AG04449 (cell line): ENCODE results near the gene PBX1.

ENCODE experiments used
- CTCF ChIA-PET: fragments of 350-600 bp; formaldehyde crosslinking; extraction: SDS; loops from one replicate; lab custom pipeline; 2021; ENCODE audit warnings: antibody characterized with exemption; lab: Yijun Ruan, JAX
- POLR2A ChIA-PET: fragments of 400-600, 350-600 bp; formaldehyde crosslinking; extraction: SDS; loops from one replicate; lab custom pipeline; 2020; ENCODE audit warnings: antibody characterized with exemption, inconsistent platforms; lab: Yijun Ruan, JAX
- DNase-seq: peaks from one replicate; pipeline ENCODE4 v3.0.0-alpha.2; 2010; ENCODE audit warnings: low read depth, low spot score
- H3K4me3 ChIP-seq: 2 replicates; pipeline ENCODE4 v1.5.1; 2011; ENCODE audit warnings: low read depth, mild to moderate bottlenecking, control low read depth, low read length
- TF ChIP-seq, protein P1 (sequence below): IDR thresholded peaks from one replicate; pipeline ENCODE4 v1.5.1; 2011; ENCODE audit warnings: mild to moderate bottlenecking, moderate library complexity, low read length, control low read depth, inconsistent platforms; ENCODE audit not compliant: insufficient read depth; ENCODE audit errors: missing control alignments

Gene PBX1

DNA sequence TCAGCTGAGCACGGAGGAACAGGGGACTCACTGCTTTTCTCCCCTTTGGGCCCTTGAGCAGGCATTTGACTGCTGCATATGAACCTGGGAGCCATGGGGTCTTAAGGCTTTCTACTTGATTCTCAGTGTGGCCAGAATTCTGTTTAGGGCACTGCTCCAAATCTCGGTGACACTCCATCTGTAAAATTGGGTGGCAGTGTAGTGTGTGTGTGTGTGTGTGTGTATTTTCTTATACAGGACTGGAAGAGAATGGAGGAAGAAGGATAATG is 162.2 kb downstream of the PBX1 start:
- POLR2A ChIA-PET: no interaction called here
- H3K4me3 ChIP-seq: no peak overlapping the region
- CTCF ChIA-PET: interaction anchor here (1.2 to 1.3 kb wide), 2 partner anchors 13 to 37 kb away, joined by 3 read pairs; no protein-coding TSS in a partner anchor
- no peak for DNase-seq
- TF ChIP-seq, protein P1, sequence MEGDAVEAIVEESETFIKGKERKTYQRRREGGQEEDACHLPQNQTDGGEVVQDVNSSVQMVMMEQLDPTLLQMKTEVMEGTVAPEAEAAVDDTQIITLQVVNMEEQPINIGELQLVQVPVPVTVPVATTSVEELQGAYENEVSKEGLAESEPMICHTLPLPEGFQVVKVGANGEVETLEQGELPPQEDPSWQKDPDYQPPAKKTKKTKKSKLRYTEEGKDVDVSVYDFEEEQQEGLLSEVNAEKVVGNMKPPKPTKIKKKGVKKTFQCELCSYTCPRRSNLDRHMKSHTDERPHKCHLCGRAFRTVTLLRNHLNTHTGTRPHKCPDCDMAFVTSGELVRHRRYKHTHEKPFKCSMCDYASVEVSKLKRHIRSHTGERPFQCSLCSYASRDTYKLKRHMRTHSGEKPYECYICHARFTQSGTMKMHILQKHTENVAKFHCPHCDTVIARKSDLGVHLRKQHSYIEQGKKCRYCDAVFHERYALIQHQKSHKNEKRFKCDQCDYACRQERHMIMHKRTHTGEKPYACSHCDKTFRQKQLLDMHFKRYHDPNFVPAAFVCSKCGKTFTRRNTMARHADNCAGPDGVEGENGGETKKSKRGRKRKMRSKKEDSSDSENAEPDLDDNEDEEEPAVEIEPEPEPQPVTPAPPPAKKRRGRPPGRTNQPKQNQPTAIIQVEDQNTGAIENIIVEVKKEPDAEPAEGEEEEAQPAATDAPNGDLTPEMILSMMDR: no peak

DNA sequence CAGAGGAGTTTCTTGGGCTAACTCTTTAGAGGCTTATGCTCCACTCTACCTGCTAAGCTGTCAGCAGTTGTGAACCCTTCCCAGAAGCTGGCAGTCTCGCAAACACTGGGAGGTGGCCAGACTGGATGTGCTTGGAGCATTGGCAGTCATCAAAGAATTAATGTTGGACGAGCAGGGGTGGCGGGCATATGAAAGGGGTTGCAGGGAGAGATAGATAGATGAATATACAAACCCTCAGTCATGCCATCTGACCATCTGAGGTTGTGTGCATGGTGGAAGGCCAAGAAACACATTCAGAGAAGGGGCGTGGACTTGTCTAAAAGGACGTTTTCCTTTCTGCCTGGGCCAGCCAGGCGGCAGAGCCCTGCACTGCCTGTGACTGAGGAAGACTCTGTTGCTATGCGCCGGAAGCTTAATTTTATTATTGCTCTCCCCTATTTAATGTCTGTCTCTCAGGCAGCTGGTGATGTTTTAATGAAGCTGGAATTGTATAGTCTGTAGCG is 164.4 kb downstream of the PBX1 start:
- TF ChIP-seq, protein P1: no peak
- ChIA-PET POLR2A (interaction anchor here (0.7 kb wide), 1 partner anchor 36 kb away, joined by 3 read pairs; no protein-coding TSS in a partner anchor), CTCF (no interaction called here)
- H3K4me3 ChIP-seq: no peak overlapping the region
- no peak for DNase-seq

DNA sequence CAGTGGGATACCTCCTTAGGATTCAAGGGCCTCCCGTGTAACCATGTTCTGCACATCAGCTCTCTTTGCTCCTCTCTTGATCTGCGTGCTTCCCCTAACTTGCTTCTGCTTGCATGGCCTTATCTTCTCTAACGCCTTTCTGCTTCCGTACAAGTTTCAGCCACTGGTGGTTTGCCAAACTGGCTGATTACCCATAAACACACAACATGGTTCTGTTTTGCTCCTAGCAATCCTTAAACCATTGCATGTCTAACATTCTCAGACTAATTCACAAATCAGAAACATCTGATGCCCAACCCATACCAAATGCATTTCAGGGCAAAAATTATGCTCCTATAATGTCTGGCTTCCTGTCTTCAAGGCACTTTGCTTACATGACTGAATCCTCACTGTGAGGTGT is 166.4 kb downstream of the PBX1 start:
- TF ChIP-seq, protein P1: no peak
- ChIA-PET CTCF (interaction anchor here (1.1 to 2.3 kb wide), 2 partner anchors 62 to 167 kb away, joined by 4 to 5 read pairs; partner anchors contain the start of gene PBX1), POLR2A (interaction anchor here (0.7 to 0.8 kb wide), 2 partner anchors 40 to 167 kb away, joined by 3 read pairs; partner anchors contain the start of gene PBX1)
- no peak for DNase-seq
- H3K4me3 ChIP-seq: no peak overlapping the region

DNA sequence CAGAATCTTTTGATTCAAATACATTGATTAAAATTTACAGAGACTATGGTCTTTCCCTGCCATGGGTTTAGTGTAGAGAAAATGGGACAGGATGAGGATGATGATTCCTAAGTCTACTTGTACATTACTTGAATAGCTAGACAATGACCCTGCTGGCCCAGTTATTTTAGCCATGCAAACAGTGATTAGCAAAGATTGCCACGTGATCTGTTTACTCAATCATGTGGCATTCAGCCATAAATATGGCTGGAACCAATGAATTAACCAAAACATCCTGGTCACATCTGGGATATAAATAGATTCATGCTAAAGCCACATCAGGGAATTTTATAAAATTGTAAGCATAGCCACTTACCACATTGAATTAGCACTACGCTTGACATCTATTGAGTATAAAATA is 167.3 kb downstream of the PBX1 start:
- DNase-seq: peak; percentile 97
- TF ChIP-seq, protein P1: no peak
- ChIA-PET POLR2A (interaction anchor here (0.5 to 0.8 kb wide), 4 partner anchors 39 to 167 kb away, joined by 3 read pairs; partner anchors contain the start of gene PBX1), CTCF (interaction anchor here (1.1 to 2.3 kb wide), 2 partner anchors 61 to 168 kb away, joined by 4 to 5 read pairs; partner anchors contain the start of gene PBX1)
- no peak overlapping the region for H3K4me3 ChIP-seq

DNA sequence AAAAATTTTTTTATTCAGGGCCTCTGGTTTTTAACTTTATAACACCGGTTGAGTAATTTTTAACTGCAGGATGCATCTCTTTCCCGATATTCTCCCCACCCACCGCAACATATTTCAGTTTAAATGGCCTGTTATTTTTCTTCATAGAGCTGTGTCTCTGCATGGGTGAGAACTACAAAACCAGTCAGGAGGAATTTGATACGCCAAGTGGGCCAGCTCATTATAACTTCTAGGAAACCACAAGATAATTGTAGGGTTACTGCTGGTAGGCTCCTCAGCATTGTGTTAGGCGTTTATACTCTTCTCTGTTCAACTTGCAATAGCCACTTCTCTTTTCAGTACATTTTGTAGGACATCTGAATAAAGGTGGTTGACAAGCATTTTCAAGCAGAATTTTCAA is 169.7 kb downstream of the PBX1 start:
- TF ChIP-seq, protein P1: no peak
- CTCF ChIA-PET: interaction anchor here (0.6 to 2.5 kb wide), 2 partner anchors 13 to 59 kb away, joined by 3 to 7 read pairs; no protein-coding TSS in a partner anchor
- no peak for DNase-seq
- POLR2A ChIA-PET: no interaction called here
- H3K4me3 ChIP-seq: no peak overlapping the region

DNA sequence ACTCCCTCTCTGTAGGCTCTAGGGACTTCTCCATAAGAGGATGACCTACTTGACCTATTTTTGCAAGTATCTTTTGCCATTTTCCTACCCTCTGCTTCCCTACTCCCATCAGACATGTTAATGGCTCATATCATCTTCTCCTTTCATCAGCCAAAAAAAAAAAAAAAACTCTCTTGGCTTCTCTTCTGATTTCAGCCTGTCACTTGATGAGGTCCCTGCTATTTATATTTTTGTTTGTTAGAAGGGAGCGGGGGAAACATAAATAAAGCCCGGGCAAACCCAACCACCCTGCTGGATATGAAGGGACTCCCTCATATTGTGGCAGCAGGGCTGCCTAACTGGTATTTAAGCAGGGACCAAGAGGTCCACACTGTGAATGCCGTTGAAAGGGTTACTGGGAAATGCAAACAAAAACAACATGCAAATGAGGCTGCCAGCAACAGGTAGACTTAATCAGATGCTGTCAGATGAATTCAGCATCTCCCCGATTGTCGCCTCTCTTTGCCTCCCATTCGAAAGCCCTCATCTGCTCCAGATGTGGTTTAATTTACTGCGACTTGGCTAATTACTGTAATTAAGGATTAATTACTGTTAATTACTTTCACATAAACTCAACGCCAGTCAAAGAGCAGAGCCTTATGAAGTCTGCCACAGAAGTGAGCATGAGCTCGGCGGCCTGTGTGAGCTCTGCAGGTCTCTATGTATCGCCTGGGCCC is 172.3 kb downstream of the PBX1 start:
- TF ChIP-seq, protein P1: no peak
- no peak for DNase-seq
- H3K4me3 ChIP-seq: no peak overlapping the region
- POLR2A ChIA-PET: no interaction called here
- CTCF ChIA-PET: no interaction called here
